ENCODE measurements around the gene RNF169. TPM values are rescaled to one million over a fixed set of nuclear protein-coding genes. Genes with fewer than 3 reads are reported as not detected.

The RNF169 gene
- total RNA-seq, 6 donors from 2014 or later: 13.4 to 34.3 (median 22.8) TPM

GRCh38 chr11:74739546-74740270 lies 8.9 kb upstream of the RNF169 start:
- no peak overlapping the region for H3K4me3 ChIP-seq
- ATAC-seq (ENCODE audit: low FRiP score in 2 of 2) (peak; percentile 88 to 93), DNase-seq (peak in 1 of 2 donors; percentile 61)
- H3K4me1 ChIP-seq: peaks cover 0 to 5% (median 0%) of the 10 kb centered on the region in 4 donors
- H3K9me3 ChIP-seq: no peaks in the 10 kb centered on the region
- no peak overlapping the region for H3K27ac ChIP-seq
- WGBS, 2 donors: 17 to 19% methylated on average over 8 of the region's 8 CpGs
- no peaks in the 10 kb centered on the region for H3K27me3 ChIP-seq
- no peaks in the 10 kb centered on the region for H3K36me3 ChIP-seq
- TF ChIP-seq, protein P1, sequence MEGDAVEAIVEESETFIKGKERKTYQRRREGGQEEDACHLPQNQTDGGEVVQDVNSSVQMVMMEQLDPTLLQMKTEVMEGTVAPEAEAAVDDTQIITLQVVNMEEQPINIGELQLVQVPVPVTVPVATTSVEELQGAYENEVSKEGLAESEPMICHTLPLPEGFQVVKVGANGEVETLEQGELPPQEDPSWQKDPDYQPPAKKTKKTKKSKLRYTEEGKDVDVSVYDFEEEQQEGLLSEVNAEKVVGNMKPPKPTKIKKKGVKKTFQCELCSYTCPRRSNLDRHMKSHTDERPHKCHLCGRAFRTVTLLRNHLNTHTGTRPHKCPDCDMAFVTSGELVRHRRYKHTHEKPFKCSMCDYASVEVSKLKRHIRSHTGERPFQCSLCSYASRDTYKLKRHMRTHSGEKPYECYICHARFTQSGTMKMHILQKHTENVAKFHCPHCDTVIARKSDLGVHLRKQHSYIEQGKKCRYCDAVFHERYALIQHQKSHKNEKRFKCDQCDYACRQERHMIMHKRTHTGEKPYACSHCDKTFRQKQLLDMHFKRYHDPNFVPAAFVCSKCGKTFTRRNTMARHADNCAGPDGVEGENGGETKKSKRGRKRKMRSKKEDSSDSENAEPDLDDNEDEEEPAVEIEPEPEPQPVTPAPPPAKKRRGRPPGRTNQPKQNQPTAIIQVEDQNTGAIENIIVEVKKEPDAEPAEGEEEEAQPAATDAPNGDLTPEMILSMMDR (IDR thresholded peaks at IDR 0.05): peak; percentile 66 to 89 (median 75)
- TF ChIP-seq EP300 (IDR thresholded peaks at IDR 0.05): no peak

DNA sequence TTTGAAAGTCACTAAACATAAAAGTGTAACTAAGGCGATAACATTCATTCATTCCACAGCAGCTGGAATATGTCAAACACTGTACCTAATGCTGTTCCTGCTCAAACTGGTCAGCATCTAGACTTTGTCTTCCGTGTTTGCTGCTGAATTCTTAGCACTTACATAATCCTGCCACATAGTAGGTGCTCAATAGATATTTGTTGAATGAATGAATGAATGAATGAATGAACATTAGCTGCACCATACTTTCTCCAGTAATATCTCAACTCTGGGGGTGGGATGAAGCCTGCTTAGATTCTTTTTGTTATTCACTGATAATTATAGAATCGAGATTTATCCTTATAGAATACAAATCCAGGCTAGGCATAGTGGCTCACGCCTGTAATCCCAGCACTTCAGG lies 6.6 kb upstream of the RNF169 start:
- TF ChIP-seq POLR2AphosphoS5 (IDR thresholded peaks at IDR 0.05): no peak
- no peak for TF ChIP-seq EP300 (IDR thresholded peaks at IDR 0.05)
- TF ChIP-seq, protein P1 (IDR thresholded peaks at IDR 0.05): no peak
- no peak for TF ChIP-seq POLR2A (IDR thresholded peaks at IDR 0.05)

GRCh38 chr11:74743640-74744039 lies 5.0 kb upstream of the RNF169 start:
- no peak overlapping the region for H3K27ac ChIP-seq
- H3K4me1 ChIP-seq: peaks cover 6 to 10% (median 8%) of the 10 kb centered on the region in 4 donors
- TF ChIP-seq EP300 (IDR thresholded peaks at IDR 0.05): no peak
- no peak for TF ChIP-seq POLR2A (IDR thresholded peaks at IDR 0.05)
- TF ChIP-seq POLR2AphosphoS5 (IDR thresholded peaks at IDR 0.05): no peak
- TF ChIP-seq, protein P1 (IDR thresholded peaks at IDR 0.05): no peak
- no peaks in the 10 kb centered on the region for H3K9me3 ChIP-seq
- no peak for DNase-seq
- ATAC-seq (ENCODE audit: low FRiP score in 2 of 2): no peak
- H3K27me3 ChIP-seq: no peaks in the 10 kb centered on the region
- H3K4me3 ChIP-seq: no peak overlapping the region
- no peaks in the 10 kb centered on the region for H3K36me3 ChIP-seq

More for the DNA sequence above, 6.6 kb upstream of the RNF169 start:
- Histone ChIP-seq H3K4me3 (no peak overlapping the region), H3K27ac (no peak overlapping the region), H3K4me1 (peaks cover 0 to 5% (median 0%) of the 10 kb centered on the region in 4 donors), H3K27me3 (no peaks in the 10 kb centered on the region), H3K36me3 (no peaks in the 10 kb centered on the region), H3K9me3 (no peaks in the 10 kb centered on the region)
- DNase-seq (no peak), ATAC-seq (ENCODE audit: low FRiP score in 2 of 2) (no peak)
- WGBS, 2 donors: 84 to 86% methylated on average over 4 of the region's 4 CpGs

DNA sequence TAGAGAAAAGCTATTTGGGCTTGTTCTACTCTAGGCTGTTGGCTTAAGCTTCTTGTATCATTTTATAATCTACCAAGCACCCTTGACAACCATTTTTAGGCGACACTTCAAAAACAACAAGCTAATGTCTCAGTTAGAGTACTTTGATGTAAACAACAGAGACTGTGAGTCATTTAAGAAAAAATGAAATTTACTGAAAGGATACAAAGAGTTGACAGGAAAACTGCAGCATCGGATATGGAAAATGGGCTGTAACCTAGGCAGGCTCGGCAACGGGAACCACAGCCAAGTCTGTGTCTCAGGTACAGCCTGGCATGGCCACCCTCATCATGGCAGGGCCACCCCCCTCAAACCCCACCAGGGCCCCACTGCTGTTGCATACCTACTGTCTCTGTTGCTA lies 4.4 kb upstream of the RNF169 start:
- Histone ChIP-seq H3K4me1 (peaks cover 6 to 10% (median 8%) of the 10 kb centered on the region in 4 donors), H3K27me3 (no peaks in the 10 kb centered on the region), H3K9me3 (no peaks in the 10 kb centered on the region), H3K27ac (no peak overlapping the region), H3K4me3 (no peak overlapping the region), H3K36me3 (no peaks in the 10 kb centered on the region)
- ATAC-seq (ENCODE audit: low FRiP score in 2 of 2): no peak
- 62 to 65% methylated on average over 4 of the region's 4 CpGs for WGBS, 2 donors
- no peak for TF ChIP-seq POLR2A (IDR thresholded peaks at IDR 0.05)
- TF ChIP-seq POLR2AphosphoS5 (IDR thresholded peaks at IDR 0.05): no peak
- no peak for TF ChIP-seq EP300 (IDR thresholded peaks at IDR 0.05)
- TF ChIP-seq, protein P1 (IDR thresholded peaks at IDR 0.05): no peak
- DNase-seq: no peak

DNA sequence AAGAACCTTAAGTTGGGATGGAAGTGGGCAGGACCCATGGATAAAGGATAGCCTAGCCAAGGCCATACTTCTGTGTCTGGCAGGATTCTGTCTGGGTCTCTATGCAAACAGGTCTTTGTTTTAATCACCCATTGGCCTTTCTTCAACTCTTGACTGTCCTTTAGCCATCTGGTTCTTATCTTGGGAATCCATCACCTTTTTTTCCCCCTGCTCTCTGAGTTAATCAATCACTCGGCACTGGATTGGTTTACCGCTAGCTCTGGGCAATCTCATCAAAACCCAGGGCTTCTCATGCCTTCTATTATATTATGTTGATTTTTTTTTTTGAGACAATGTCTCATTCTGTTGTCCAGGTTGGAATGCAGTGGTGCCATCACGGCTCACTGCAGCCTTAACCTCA lies 1.8 kb upstream of the RNF169 start:
- no peak overlapping the region for H3K27ac ChIP-seq
- ATAC-seq (ENCODE audit: low FRiP score in 2 of 2) (no peak), DNase-seq (no peak)
- H3K27me3 ChIP-seq: no peaks in the 10 kb centered on the region
- TF ChIP-seq POLR2A (IDR thresholded peaks at IDR 0.05) (no peak), POLR2AphosphoS5 (IDR thresholded peaks at IDR 0.05) (no peak), EP300 (IDR thresholded peaks at IDR 0.05) (no peak)
- TF ChIP-seq, protein P1 (IDR thresholded peaks at IDR 0.05): no peak
- peaks cover 15 to 33% (median 21%) of the 10 kb centered on the region in 4 donors for H3K4me1 ChIP-seq
- 98 to 100% methylated on average over 3 of the region's 3 CpGs for WGBS, 2 donors
- no peaks in the 10 kb centered on the region for H3K9me3 ChIP-seq
- H3K4me3 ChIP-seq: no peak overlapping the region
- H3K36me3 ChIP-seq: no peaks in the 10 kb centered on the region
